ENCODE measurements around the gene ALPG.

DNA sequence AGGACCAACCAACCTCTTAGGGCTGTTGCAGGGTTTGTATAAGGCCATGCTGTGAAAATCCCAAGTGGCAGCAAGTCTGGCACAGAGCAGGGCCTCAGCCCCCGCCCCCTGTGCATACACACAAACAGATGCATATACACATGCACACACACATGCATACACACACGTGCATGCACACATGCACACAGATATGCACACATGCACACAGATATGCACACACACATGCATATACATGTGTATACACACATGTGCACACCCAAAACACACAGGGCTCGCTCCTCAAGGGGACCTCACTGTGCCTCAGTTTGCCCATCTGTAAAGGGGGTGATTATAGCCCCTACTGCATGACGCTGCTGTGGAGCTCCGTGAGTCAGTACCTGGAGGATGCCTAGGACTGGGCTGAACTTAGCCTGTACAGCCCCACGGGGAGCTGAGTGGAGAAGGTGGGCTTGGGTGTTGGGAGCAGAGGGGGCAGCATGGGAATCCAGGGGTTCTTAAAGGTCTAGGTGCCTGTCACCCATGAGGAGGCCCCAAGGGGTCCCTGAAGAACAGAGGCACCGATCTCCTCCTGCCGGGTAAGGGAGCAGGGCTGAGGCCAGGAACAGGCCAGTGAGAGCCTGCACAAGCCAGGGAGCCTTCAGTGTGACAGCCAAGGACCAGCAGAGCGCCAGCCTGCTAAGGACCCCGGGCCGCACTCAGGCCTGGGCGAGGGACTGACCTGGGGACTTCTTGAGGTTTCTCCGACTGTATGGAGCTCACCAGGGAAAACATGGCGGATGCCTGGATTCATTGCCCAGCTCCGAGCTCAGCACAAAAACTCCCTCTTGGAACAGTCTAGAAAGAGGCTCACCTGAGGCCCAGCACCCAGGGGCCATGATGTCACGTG, 25.3 kb downstream of the ALPG start:
- no peak for TF ChIP-seq POLR2A (IDR thresholded peaks at IDR 0.05)
- TF ChIP-seq, protein P1, sequence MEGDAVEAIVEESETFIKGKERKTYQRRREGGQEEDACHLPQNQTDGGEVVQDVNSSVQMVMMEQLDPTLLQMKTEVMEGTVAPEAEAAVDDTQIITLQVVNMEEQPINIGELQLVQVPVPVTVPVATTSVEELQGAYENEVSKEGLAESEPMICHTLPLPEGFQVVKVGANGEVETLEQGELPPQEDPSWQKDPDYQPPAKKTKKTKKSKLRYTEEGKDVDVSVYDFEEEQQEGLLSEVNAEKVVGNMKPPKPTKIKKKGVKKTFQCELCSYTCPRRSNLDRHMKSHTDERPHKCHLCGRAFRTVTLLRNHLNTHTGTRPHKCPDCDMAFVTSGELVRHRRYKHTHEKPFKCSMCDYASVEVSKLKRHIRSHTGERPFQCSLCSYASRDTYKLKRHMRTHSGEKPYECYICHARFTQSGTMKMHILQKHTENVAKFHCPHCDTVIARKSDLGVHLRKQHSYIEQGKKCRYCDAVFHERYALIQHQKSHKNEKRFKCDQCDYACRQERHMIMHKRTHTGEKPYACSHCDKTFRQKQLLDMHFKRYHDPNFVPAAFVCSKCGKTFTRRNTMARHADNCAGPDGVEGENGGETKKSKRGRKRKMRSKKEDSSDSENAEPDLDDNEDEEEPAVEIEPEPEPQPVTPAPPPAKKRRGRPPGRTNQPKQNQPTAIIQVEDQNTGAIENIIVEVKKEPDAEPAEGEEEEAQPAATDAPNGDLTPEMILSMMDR (IDR thresholded peaks at IDR 0.05 in 4 of 5, conservative IDR thresholded peaks at IDR 0.05 in 1 of 5), result no peak
